HCT116 (cell line): Measurements from ENCODE around the gene BORCS8. TPM values are rescaled to one million over a fixed set of nuclear protein-coding genes. Genes with fewer than 3 reads are reported as not detected.

Experiments used
- ATAC-seq: fragments of 200-7000 bp; cut with Tn5 transposase; 2 replicates; pipeline ENCODE4 v1.9.1; 2020; ENCODE audit warnings: mild to moderate bottlenecking, moderate library complexity
- BruUV-seq: library from RNA; stranded (reverse); fragments of 400-500 nt; replicated peaks from 2 replicates; lab custom pipeline; 2021; lab: Mats Ljungman, UMichigan
- CTCF ChIA-PET: fragments of 300-600 bp; sonication (Branson Sonifier 250); formaldehyde crosslinking; loops from one replicate; lab custom pipeline; 2021; ENCODE audit warnings: antibody characterized with exemption; lab: Charles Lee
- POLR2A ChIA-PET: fragments of 300-600, 350-600 bp; sonication (Branson Sonifier 250); formaldehyde crosslinking; loops from one replicate; lab custom pipeline; 2021; ENCODE audit warnings: antibody characterized with exemption; lab: Charles Lee
- RAD21 ChIA-PET, 2 experiments: fragments of 300-600 bp; sonication (Branson Sonifier 250); formaldehyde crosslinking; loops; one replicate each; lab custom pipeline; 2023; ENCODE audit warnings: low total read pairs in 2 of 2; ENCODE audit not compliant: uncharacterized antibody in 2 of 2, unreplicated experiment in 2 of 2, low non-redundant PET in 1 of 2; lab: Charles Lee
- DNase-seq: peaks from one replicate; pipeline ENCODE4 v3.0.0-alpha.2; 2010; ENCODE audit warnings: low read depth, low spot score
- H2AFZ ChIP-seq: fragments of 200-600 bp; shearing (Covaris generic), sonication (generic); 2 replicates; pipeline ENCODE4 v1.6.1; 2017; ENCODE audit warnings: low read depth, mixed run types, mixed read lengths, antibody characterized with exemption, low read length; ENCODE audit not compliant: poor library complexity, severe bottlenecking
- H3K27ac ChIP-seq: 2 replicates; pipeline ENCODE4 v1.5.1; 2012; ENCODE audit warnings: low read depth, low read length
- H3K27me3 ChIP-seq: fragments of 200-600 bp; sonication (generic); 2 replicates; pipeline ENCODE4 v1.6.1; 2016; ENCODE audit warnings: mixed run types, low read length, mixed read lengths; ENCODE audit not compliant: insufficient read depth
- H3K36me3 ChIP-seq, 2 experiments: fragments of 200-500 bp in 1 of 2; fragments of 200-600 bp in 1 of 2; sonication (Bioruptor generic) in 1 of 2; sonication (generic) in 1 of 2; 2 replicates each; pipeline versions ENCODE4 v1.5.1 to v1.6.1; 2014 to 2016; ENCODE audit warnings: low read length in 2 of 2, inconsistent platforms in 1 of 2, mixed read lengths in 1 of 2, mixed run types in 1 of 2; ENCODE audit not compliant: insufficient read depth in 2 of 2, control insufficient read depth in 1 of 2
- H3K4me1 ChIP-seq, 2 experiments: fragments of 200-600 bp in 1 of 2; sonication (generic) in 1 of 2; 2 replicates each; pipeline versions ENCODE4 v1.5.1 to v1.6.1; 2012 to 2017; ENCODE audit warnings: low read length in 2 of 2, inconsistent platforms in 1 of 2, mild to moderate bottlenecking in 1 of 2, mixed read lengths in 1 of 2, mixed run types in 1 of 2, moderate library complexity in 1 of 2; ENCODE audit not compliant: insufficient read depth in 2 of 2, control insufficient read depth in 1 of 2
- H3K4me2 ChIP-seq: fragments of 200-600 bp; sonication (generic); 2 replicates; pipeline ENCODE4 v1.6.1; 2017; ENCODE audit warnings: mixed run types, low read length, mixed read lengths
- H3K4me3 ChIP-seq, 2 experiments: fragments of 200-600 bp in 1 of 2; sonication (generic) in 1 of 2; replicated peaks in 1 of 2; 2 replicates each; pipeline ENCODE4 v1.5.1; 2011 to 2016; ENCODE audit warnings: low read length in 2 of 2, control low read depth in 1 of 2, low read depth in 1 of 2, mild to moderate bottlenecking in 1 of 2, mixed read lengths in 1 of 2, mixed run types in 1 of 2
- H3K79me2 ChIP-seq: fragments of 200-600 bp; sonication (generic); 2 replicates; pipeline ENCODE4 v1.6.1; 2017; ENCODE audit warnings: mild to moderate bottlenecking, mixed run types, low read length, moderate library complexity, mixed read lengths; ENCODE audit not compliant: insufficient read depth
- H3K9ac ChIP-seq: fragments of 200-600 bp; sonication (generic); 2 replicates; pipeline ENCODE4 v1.6.1; 2016; ENCODE audit warnings: low read length, mixed read lengths
- H3K9me2 ChIP-seq: fragments of 200-600 bp; sonication (generic), shearing (Covaris generic); 2 replicates; pipeline ENCODE4 v1.6.1; 2017; ENCODE audit warnings: mixed run types, mild to moderate bottlenecking, moderate library complexity; ENCODE audit not compliant: insufficient read depth
- H3K9me3 ChIP-seq, 2 experiments: fragments of 200-500 bp in 1 of 2; fragments of 200-600 bp in 1 of 2; sonication (Bioruptor generic) in 1 of 2; sonication (generic) in 1 of 2; 2 replicates each; pipeline ENCODE4 v1.6.1; 2014 to 2017; ENCODE audit warnings: low read length in 2 of 2, mixed read lengths in 2 of 2, inconsistent platforms in 1 of 2, low read depth in 1 of 2, mild to moderate bottlenecking in 1 of 2, mixed run types in 1 of 2, moderate library complexity in 1 of 2; ENCODE audit not compliant: control insufficient read depth in 1 of 2, insufficient read depth in 1 of 2
- H4K20me1 ChIP-seq: fragments of 200-600 bp; sonication (generic), shearing (Covaris generic); 2 replicates; pipeline ENCODE4 v1.6.1; 2017; ENCODE audit warnings: mixed run types, mild to moderate bottlenecking, moderate library complexity; ENCODE audit not compliant: insufficient read depth
- POLR2A ChIP-seq: IDR thresholded peaks from 2 replicates; pipeline ENCODE4 v1.7.0; 2011; ENCODE audit warnings: borderline replicate concordance; ENCODE audit not compliant: insufficient read depth, insufficient read length; ENCODE audit errors: extremely low read depth
- POLR2AphosphoS5 ChIP-seq: IDR thresholded peaks from 2 replicates; pipeline ENCODE4 v1.6.1; 2011; ENCODE audit warnings: mild to moderate bottlenecking, low read depth, low read length, moderate library complexity
- RAD21 ChIP-seq: IDR thresholded peaks from 2 replicates; pipeline ENCODE4 v1.6.1; 2012; ENCODE audit warnings: low read depth, mild to moderate bottlenecking
- SIN3A ChIP-seq: IDR thresholded peaks from 2 replicates; pipeline ENCODE4 v1.6.1; 2012; ENCODE audit warnings: low read depth
- TCF7L2 ChIP-seq: IDR thresholded peaks from 2 replicates; pipeline ENCODE4 v1.7.0; 2011; ENCODE audit warnings: borderline replicate concordance, inconsistent platforms; ENCODE audit not compliant: insufficient read depth, insufficient read length; ENCODE audit errors: extremely low read depth
- YY1 ChIP-seq: IDR thresholded peaks from 2 replicates; pipeline ENCODE4 v1.6.1; 2011; ENCODE audit warnings: low read length, low read depth, moderate library complexity, mild to moderate bottlenecking; ENCODE audit not compliant: insufficient replicate concordance; ENCODE audit errors: extremely low read depth
- intact Hi-C: fragments of 100-400 bp; cut with micrococcal nuclease; formaldehyde crosslinking; loops from 2 replicates; pipeline ENCODE4 v1.10.0; 2022
- total RNA-seq: library from RNA; stranded (reverse); gene quantifications from one replicate; pipeline ENCODE4 v1.2.1, GENCODE V29; 2021; ENCODE audit not compliant: unreplicated experiment

BORCS8 gene
- total RNA-seq, 1 experiment from 2014 or later: 17.1 TPM

- TF ChIP-seq POLR2AphosphoS5: no peak
- TF ChIP-seq TCF7L2: no peak
These were observed 39.0 kb upstream of the BORCS8 start (continued) for GRCh38 chr19:19230999-19231398.

DNA sequence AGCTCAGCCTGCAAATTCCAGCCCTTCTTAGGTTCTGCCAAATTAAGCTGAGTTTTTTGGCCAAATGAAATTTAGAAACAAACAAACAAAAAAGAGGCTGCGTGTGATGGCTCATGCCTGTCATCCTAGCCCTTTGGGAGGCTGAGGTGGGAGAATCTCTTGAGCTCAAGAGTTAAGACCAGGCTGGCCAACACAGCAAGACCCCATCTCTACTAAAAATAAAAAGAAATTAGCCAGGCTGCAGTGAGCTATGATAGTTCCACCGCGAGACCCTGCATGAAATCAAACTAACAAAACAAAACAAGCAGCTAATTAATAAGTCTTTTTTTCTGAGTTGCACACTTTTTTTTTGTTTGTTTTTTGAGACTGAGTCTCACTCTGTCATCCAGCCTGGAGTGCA lies 37.7 kb upstream of the BORCS8 start:
- Histone ChIP-seq H4K20me1 (no peaks in the 10 kb centered on the region), H3K4me2 (no peak overlapping the region), H2AFZ (no peak overlapping the region), H3K9me3 (peaks cover 10 to 14% of the 10 kb centered on the region in 2 experiments; a peak in 3 of 4 replicates), H3K9me2 (no peaks in the 10 kb centered on the region), H3K27ac (no peak overlapping the region)
- ChIA-PET POLR2A (no interaction called here), RAD21 (no interaction called here)
- no TSS peak for BruUV-seq
- TF ChIP-seq SIN3A: no peak
- no peak for TF ChIP-seq RAD21
- TF ChIP-seq, all 23 proteins: peak for 0
- Histone ChIP-seq H3K36me3 (no peaks in the 10 kb centered on the region), H3K27me3 (peaks cover 6% of the 10 kb centered on the region; the same call in 1 of the 2 replicates), H3K4me3 (no peak overlapping the region), H3K4me1 (peaks cover 6 to 11% of the 10 kb centered on the region in 2 experiments), H3K79me2 (no peaks in the 10 kb centered on the region), H3K9ac (no peak overlapping the region)
- intact Hi-C loops: no loop called here
- no peak for DNase-seq
- ATAC-seq: no peak
- CTCF ChIA-PET: no interaction called here

DNA sequence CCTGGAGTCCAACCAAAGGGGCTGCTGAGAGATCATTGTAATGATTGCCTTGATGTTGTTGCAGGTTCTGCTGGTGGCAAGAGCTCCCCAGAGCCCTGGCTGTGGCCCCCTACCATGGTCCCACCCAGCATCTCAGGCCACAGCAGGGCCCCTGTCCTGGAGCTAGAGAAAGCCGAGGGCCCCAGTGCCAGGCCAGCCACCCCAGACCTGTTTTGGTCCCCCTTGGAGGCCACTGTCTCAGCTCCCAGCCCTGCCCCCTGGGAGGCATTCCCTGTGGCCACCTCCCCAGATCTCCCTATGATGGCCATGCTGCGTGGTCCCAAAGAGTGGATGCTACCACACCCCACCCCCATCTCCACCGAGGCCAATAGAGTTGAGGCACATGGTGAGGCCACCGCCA lies 35.3 kb upstream of the BORCS8 start:
- BruUV-seq: no TSS peak
- POLR2A ChIA-PET: no interaction called here

More for the DNA sequence above, 35.3 kb upstream of the BORCS8 start:
- intact Hi-C loops: no loop called here
- ATAC-seq: no peak
- no peak overlapping the region; the same call in 1 of the 2 replicates for H3K27ac ChIP-seq
- DNase-seq: no peak
- peaks cover 9 to 14% of the 10 kb centered on the region in 2 experiments for H3K4me1 ChIP-seq
- H3K9ac ChIP-seq: no peak overlapping the region
- no peaks in the 10 kb centered on the region for H3K9me2 ChIP-seq
- H3K79me2 ChIP-seq: no peaks in the 10 kb centered on the region
- peaks cover 6% of the 10 kb centered on the region; the same call in 1 of the 2 replicates for H3K27me3 ChIP-seq
- no peak overlapping the region for H3K4me2 ChIP-seq
- no peaks in the 10 kb centered on the region for H3K36me3 ChIP-seq
- ChIA-PET CTCF (no interaction called here), RAD21 (no interaction called here)
- no peak overlapping the region for H2AFZ ChIP-seq
- H3K9me3 ChIP-seq: peaks cover 0 to 3% of the 10 kb centered on the region in 2 experiments; a peak in 1 of 4 replicates
- TF ChIP-seq POLR2A (no peak), YY1 (no peak)
- no peak overlapping the region for H3K4me3 ChIP-seq
- H4K20me1 ChIP-seq: no peaks in the 10 kb centered on the region
